ENCODE measurements around the gene TSFM.

TSFM gene

GRCh38 chr12:57746025-57746424, 36.6 kb upstream of the TSFM start:
- no peak for DNase-seq

- no peak for DNase-seq
Observed at GRCh38 chr12:57749061-57749460, 33.5 kb upstream of the TSFM start.

GRCh38 chr12:57750561-57751431, 31.8 kb upstream of the TSFM start:
- no peak for DNase-seq

- no peak for DNase-seq
Observed at GRCh38 chr12:57751432-57751787, 31.2 kb upstream of the TSFM start.

- DNase-seq: peak; percentile 99
Observed at GRCh38 chr12:57751788-57752667, 30.6 kb upstream of the TSFM start, which contains the start of gene CDK4. CDK4 (minus strand) TSS chr12:57752310; CDS start chr12:57751717, 593 bp downstream.

- DNase-seq: no peak
Observed at GRCh38 chr12:57752668-57753000, 30.0 kb upstream of the TSFM start.

GRCh38 chr12:57753756-57754337, 28.7 kb upstream of the TSFM start:
- DNase-seq: no peak

- DNase-seq: peak; percentile 91
Observed at GRCh38 chr12:57754411-57755193, 28.0 kb upstream of the TSFM start, which contains the start of gene MARCHF9. MARCHF9 (plus strand) TSS chr12:57755103; CDS start chr12:57755529, 426 bp downstream.

GRCh38 chr12:57755194-57755453, 27.5 kb upstream of the TSFM start:
- DNase-seq: no peak

GRCh38 chr12:57755454-57756372, 26.9 kb upstream of the TSFM start:
- peak; percentile 54 for DNase-seq

GRCh38 chr12:57756406-57757341, 25.9 kb upstream of the TSFM start:
- DNase-seq: peak; percentile 48

- no peak for DNase-seq
Observed at GRCh38 chr12:57757771-57758170, 24.8 kb upstream of the TSFM start.

GRCh38 chr12:57758552-57759359, 23.8 kb upstream of the TSFM start:
- no peak for DNase-seq

GRCh38 chr12:57759360-57759980, 23.1 kb upstream of the TSFM start:
- DNase-seq: peak; percentile 14

- DNase-seq: no peak
Observed at GRCh38 chr12:57760347-57760982, 22.1 kb upstream of the TSFM start.

- DNase-seq: no peak
Observed at GRCh38 chr12:57761391-57761998, 21.1 kb upstream of the TSFM start.

GRCh38 chr12:57762463-57762862, 20.1 kb upstream of the TSFM start:
- no peak for DNase-seq

All from COR-L47 (cell line).